Stomach smooth muscle (tissue), 2 donors: ENCODE measurements around the gene BARX2.

ENCODE experiments used
- H3K27ac ChIP-seq: one replicate; pipeline ENCODE4 v1.7.0; 2013; ENCODE audit warnings: mild to moderate bottlenecking, low read length, inconsistent platforms
- H3K27me3 ChIP-seq, 2 donors: one replicate each; pipeline ENCODE4 v1.7.0; 2013; ENCODE audit warnings: low read length in 2 of 2; ENCODE audit not compliant: insufficient read depth in 2 of 2, control insufficient read depth in 1 of 2
- H3K36me3 ChIP-seq, 2 donors: one replicate each; pipeline ENCODE4 v1.7.0; 2013; ENCODE audit warnings: low read length in 2 of 2; ENCODE audit not compliant: control insufficient read depth in 2 of 2, insufficient read depth in 2 of 2
- H3K4me1 ChIP-seq: one replicate; pipeline ENCODE4 v1.7.0; 2013; ENCODE audit warnings: low read length; ENCODE audit not compliant: control insufficient read depth, insufficient read depth
- H3K4me3 ChIP-seq, 2 donors: one replicate each; pipeline ENCODE4 v1.7.0; 2013; ENCODE audit warnings: low read length in 2 of 2
- H3K9ac ChIP-seq, 2 donors: one replicate each; pipeline ENCODE4 v1.7.0; 2013; ENCODE audit warnings: low read length in 2 of 2, mild to moderate bottlenecking in 1 of 2
- H3K9me3 ChIP-seq, 2 donors: one replicate each; pipeline ENCODE4 v1.7.0; 2013; ENCODE audit warnings: low read length in 2 of 2; ENCODE audit not compliant: control insufficient read depth in 2 of 2
- donor health status: healthy.
- donor health status: Pancreatic carcinoma.

BARX2 gene

GRCh38 chr11:129402206-129403171, 26.8 kb downstream of the BARX2 start:
- no peaks in the 10 kb centered on the region for H3K4me1 ChIP-seq
- H3K9me3 ChIP-seq = no peaks in the 10 kb centered on the region
- H3K9ac ChIP-seq = no peak overlapping the region
- H3K4me3 ChIP-seq = no peak overlapping the region
- H3K36me3 ChIP-seq = no peaks in the 10 kb centered on the region
- peaks cover 0 to 5% of the 10 kb centered on the region in 2 donors for H3K27me3 ChIP-seq
- H3K27ac ChIP-seq = no peak overlapping the region

GRCh38 chr11:129404731-129405130, 29.1 kb downstream of the BARX2 start:
- H3K4me3 ChIP-seq = no peak overlapping the region
- H3K27ac ChIP-seq = no peak overlapping the region
- no peaks in the 10 kb centered on the region for H3K9me3 ChIP-seq
- H3K9ac ChIP-seq = no peak overlapping the region
- no peaks in the 10 kb centered on the region for H3K4me1 ChIP-seq
- H3K27me3 ChIP-seq = peaks cover 0 to 5% of the 10 kb centered on the region in 2 donors
- no peaks in the 10 kb centered on the region for H3K36me3 ChIP-seq

GRCh38 chr11:129408865-129409444, 33.3 kb downstream of the BARX2 start:
- Histone ChIP-seq H3K4me1 (no peaks in the 10 kb centered on the region), H3K9me3 (no peaks in the 10 kb centered on the region), H3K9ac (no peak overlapping the region), H3K36me3 (no peaks in the 10 kb centered on the region), H3K27ac (no peak overlapping the region), H3K27me3 (peaks cover 0 to 5% of the 10 kb centered on the region in 2 donors), H3K4me3 (no peak overlapping the region)

GRCh38 chr11:129410395-129410960, 34.8 kb downstream of the BARX2 start:
- H3K9ac ChIP-seq = no peak overlapping the region
- no peak overlapping the region for H3K4me3 ChIP-seq
- H3K9me3 ChIP-seq = no peaks in the 10 kb centered on the region
- no peaks in the 10 kb centered on the region for H3K4me1 ChIP-seq
- H3K27ac ChIP-seq = no peak overlapping the region
- no peaks in the 10 kb centered on the region for H3K36me3 ChIP-seq
- H3K27me3 ChIP-seq = peaks cover 0 to 5% of the 10 kb centered on the region in 2 donors

DNA sequence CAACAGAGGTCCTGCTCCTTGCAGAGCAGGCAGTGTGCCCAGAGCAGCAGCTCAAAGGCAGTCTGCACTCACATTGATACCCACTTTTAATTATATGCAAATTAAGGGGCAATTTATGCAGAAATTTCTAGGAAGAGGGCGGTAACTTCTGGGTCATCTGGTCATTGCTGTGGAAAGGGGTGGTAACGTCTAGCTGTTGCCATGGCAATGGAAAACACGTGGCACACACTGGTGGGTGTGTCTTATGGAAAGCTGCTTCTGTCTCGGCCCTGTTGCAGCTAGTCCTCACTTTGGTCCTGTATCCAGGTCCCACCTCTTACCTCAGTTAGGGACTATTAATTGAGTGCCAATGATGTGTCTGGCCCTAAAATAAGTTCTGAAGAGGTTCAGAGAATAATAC, 36.8 kb downstream of the BARX2 start:
- Histone ChIP-seq H3K27ac (no peak overlapping the region), H3K4me3 (no peak overlapping the region), H3K9ac (no peak overlapping the region), H3K9me3 (no peaks in the 10 kb centered on the region), H3K36me3 (no peaks in the 10 kb centered on the region), H3K27me3 (no peaks in the 10 kb centered on the region), H3K4me1 (no peaks in the 10 kb centered on the region)

DNA sequence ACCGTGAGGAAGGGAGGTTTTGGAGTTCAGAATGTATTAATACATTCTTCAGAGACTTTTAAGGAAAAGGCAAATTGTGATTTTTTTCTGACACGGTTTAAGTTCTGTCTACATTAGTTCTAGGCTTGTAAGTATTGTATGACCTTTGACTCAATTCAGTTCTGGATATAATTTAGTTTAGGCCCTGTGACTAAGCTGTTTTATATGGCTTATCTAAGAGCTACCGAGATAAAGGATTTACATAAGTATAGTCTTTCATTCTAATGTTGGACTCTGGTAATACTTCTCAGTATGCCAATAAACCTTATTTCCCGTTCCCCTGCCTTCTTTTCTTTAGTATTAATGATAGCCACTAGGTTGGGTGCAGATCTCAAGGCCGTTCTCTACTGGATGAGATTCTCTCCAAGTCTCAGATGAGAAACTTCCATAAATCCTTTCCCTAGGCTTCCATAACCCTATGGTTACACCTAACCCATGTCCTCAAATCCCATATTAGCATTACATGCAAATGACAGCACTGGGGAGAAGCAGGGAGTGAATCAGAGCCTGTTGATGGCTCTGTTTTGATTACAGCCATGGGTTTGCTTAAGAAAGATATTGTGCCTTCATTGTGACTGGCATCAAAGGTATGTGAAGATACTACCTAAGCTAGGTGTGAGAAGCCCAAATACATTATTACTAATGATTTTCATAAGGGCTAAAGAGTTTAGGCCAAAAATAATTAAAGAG, 38.7 kb downstream of the BARX2 start:
- no peaks in the 10 kb centered on the region for H3K36me3 ChIP-seq
- no peaks in the 10 kb centered on the region for H3K4me1 ChIP-seq
- H3K27me3 ChIP-seq = no peaks in the 10 kb centered on the region
- no peaks in the 10 kb centered on the region for H3K9me3 ChIP-seq
- no peak overlapping the region for H3K9ac ChIP-seq
- no peak overlapping the region for H3K27ac ChIP-seq
- no peak overlapping the region for H3K4me3 ChIP-seq

- no peak overlapping the region for H3K4me3 ChIP-seq
- H3K4me1 ChIP-seq = no peaks in the 10 kb centered on the region
- H3K9ac ChIP-seq = no peak overlapping the region
- no peaks in the 10 kb centered on the region for H3K9me3 ChIP-seq
- no peaks in the 10 kb centered on the region for H3K36me3 ChIP-seq
- no peaks in the 10 kb centered on the region for H3K27me3 ChIP-seq
- H3K27ac ChIP-seq = no peak overlapping the region
Measured at GRCh38 chr11:129416080-129416820, 40.6 kb downstream of the BARX2 start.

DNA sequence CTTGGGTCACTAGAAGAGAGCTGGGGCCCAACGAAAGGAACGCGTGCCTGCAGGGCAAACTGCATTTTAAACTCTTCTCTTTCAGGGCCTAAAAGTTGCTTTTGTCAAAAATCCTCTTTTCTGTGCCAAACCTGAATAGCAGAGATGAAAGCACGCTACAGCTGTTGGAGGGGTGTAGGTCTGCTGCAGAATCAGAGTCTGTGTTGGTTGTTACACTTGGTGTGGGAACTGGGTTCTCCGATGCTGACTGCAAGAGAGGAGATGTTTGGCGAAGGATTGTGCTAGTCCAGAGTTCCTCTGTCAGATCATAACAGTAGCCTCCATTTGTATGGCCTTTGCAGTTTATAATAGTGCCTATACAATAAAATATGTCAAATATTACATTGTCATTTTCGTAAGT, 41.8 kb downstream of the BARX2 start:
- no peaks in the 10 kb centered on the region for H3K27me3 ChIP-seq
- H3K36me3 ChIP-seq = no peaks in the 10 kb centered on the region
- H3K27ac ChIP-seq = no peak overlapping the region
- H3K4me3 ChIP-seq = no peak overlapping the region
- H3K9me3 ChIP-seq = no peaks in the 10 kb centered on the region
- H3K4me1 ChIP-seq = no peaks in the 10 kb centered on the region
- H3K9ac ChIP-seq = no peak overlapping the region

DNA sequence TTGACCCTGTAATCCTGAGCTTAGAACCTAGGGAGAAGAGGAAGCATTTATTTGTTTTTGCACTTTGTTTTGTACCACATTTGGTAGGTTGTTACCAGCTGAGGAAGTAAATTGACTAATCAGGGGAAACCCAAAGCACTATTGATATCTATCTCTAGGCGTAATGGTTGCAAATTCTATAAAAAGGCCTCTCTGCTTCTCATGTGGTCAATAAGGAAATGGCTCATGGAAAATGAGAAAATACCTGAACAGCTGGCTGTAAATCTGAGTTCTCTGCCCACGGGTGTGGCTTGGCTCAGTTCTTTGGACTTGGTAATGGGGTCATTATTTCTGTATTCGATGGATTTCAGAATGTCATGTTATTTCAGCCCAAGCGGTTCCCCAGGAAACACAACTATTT, 42.4 kb downstream of the BARX2 start:
- no peak overlapping the region for H3K4me3 ChIP-seq
- H3K9ac ChIP-seq = no peak overlapping the region
- no peaks in the 10 kb centered on the region for H3K36me3 ChIP-seq
- no peaks in the 10 kb centered on the region for H3K4me1 ChIP-seq
- H3K27ac ChIP-seq = no peak overlapping the region
- no peaks in the 10 kb centered on the region for H3K9me3 ChIP-seq
- H3K27me3 ChIP-seq = no peaks in the 10 kb centered on the region

DNA sequence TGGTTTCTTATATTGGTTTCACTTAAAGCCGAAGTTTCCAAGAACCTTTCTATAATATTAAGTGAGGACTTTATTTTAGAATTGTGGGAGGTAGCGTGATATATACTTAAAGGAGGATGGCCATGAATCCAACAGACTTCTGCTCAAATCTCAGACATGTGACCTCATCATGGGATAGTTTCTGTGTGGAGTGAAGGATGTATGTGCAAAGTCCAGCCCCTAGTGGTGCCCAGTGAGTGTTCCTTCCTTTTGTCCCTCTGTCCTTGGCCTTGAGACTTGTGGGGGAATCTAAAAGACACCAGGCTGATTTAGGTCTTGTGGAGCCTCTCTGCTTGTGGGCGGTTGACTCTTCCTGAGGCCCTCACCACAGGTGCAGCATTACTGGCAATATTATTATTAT, 43.7 kb downstream of the BARX2 start:
- no peaks in the 10 kb centered on the region for H3K27me3 ChIP-seq
- H3K36me3 ChIP-seq = no peaks in the 10 kb centered on the region
- no peak overlapping the region for H3K27ac ChIP-seq
- no peaks in the 10 kb centered on the region for H3K9me3 ChIP-seq
- H3K4me1 ChIP-seq = no peaks in the 10 kb centered on the region
- no peak overlapping the region for H3K4me3 ChIP-seq
- H3K9ac ChIP-seq = no peak overlapping the region
